GM12873 (cell line): ENCODE measurements around the gene ALKBH4.

Experiments
- CTCF ChIP-seq: IDR thresholded peaks from 2 replicates; pipeline ENCODE4 v1.5.1; 2012; ENCODE audit warnings: low read depth, mild to moderate bottlenecking, moderate library complexity, low read length, control low read depth; ENCODE audit not compliant: insufficient read depth; ENCODE audit errors: missing control alignments

The ALKBH4 gene

GRCh38 chr7:102460467-102460866 is 4.2 kb downstream of the ALKBH4 start:
- no peak for TF ChIP-seq CTCF

GRCh38 chr7:102459221-102459844 is 5.3 kb downstream of the ALKBH4 start:
- TF ChIP-seq CTCF: no peak

GRCh38 chr7:102457352-102457924 is 7.2 kb downstream of the ALKBH4 start:
- no peak for TF ChIP-seq CTCF

GRCh38 chr7:102456327-102456726 is 8.3 kb downstream of the ALKBH4 start:
- no peak for TF ChIP-seq CTCF

- TF ChIP-seq CTCF: no peak
These were observed 9.1 kb downstream of the ALKBH4 start for GRCh38 chr7:102455596-102455995.

GRCh38 chr7:102454468-102454867 is 10.2 kb downstream of the ALKBH4 start:
- TF ChIP-seq CTCF: no peak

- no peak for TF ChIP-seq CTCF
These were observed 11.3 kb downstream of the ALKBH4 start for GRCh38 chr7:102453319-102453718.

- no peak for TF ChIP-seq CTCF
These were observed 12.2 kb downstream of the ALKBH4 start for GRCh38 chr7:102452451-102452850.
